Activated T-cell treated with anti-CD3 and anti-CD28 coated beads for 24 hours (primary cell): Measurements from ENCODE around the gene THRB.

Experiments used
- DNase-seq: peaks from one replicate; pipeline ENCODE4 v3.0.0-alpha.2; 2020; ENCODE audit warnings: low read depth

Gene THRB

GRCh38 chr3:24225385-24225950 lies 269.2 kb downstream of the THRB start:
- no peak for DNase-seq

- DNase-seq, result no peak
Observed at GRCh38 chr3:24224666-24225384, 269.8 kb downstream of the THRB start.

- DNase-seq, result no peak
Observed at GRCh38 chr3:24222165-24222805, 272.4 kb downstream of the THRB start.

GRCh38 chr3:24220859-24221657 lies 273.6 kb downstream of the THRB start:
- no peak for DNase-seq

GRCh38 chr3:24215502-24215901 lies 279.1 kb downstream of the THRB start:
- no peak for DNase-seq

- DNase-seq, result no peak
Observed at GRCh38 chr3:24211381-24211780, 283.3 kb downstream of the THRB start.

GRCh38 chr3:24202071-24202470 lies 292.6 kb downstream of the THRB start:
- no peak for DNase-seq

GRCh38 chr3:24201301-24201700 lies 293.3 kb downstream of the THRB start:
- DNase-seq, result no peak

- DNase-seq, result no peak
Observed at GRCh38 chr3:24199775-24200247, 294.8 kb downstream of the THRB start.

GRCh38 chr3:24199300-24199699 lies 295.4 kb downstream of the THRB start:
- no peak for DNase-seq

- no peak for DNase-seq
Observed at GRCh38 chr3:24198728-24199127, 295.9 kb downstream of the THRB start.

- no peak for DNase-seq
Observed at GRCh38 chr3:24197809-24198208, 296.8 kb downstream of the THRB start.

GRCh38 chr3:24196526-24196925 lies 298.1 kb downstream of the THRB start:
- DNase-seq, result no peak

- DNase-seq, result no peak
Observed at GRCh38 chr3:24195504-24196230, 299.0 kb downstream of the THRB start.

- DNase-seq, result no peak
Observed at GRCh38 chr3:24192469-24193056, 302.1 kb downstream of the THRB start.

GRCh38 chr3:24191801-24192403 lies 302.7 kb downstream of the THRB start:
- no peak for DNase-seq

- DNase-seq, result no peak
Observed at GRCh38 chr3:24190256-24190655, 304.4 kb downstream of the THRB start.

GRCh38 chr3:24185738-24186384 lies 308.8 kb downstream of the THRB start:
- DNase-seq, result peak; percentile 1

- no peak for DNase-seq
Observed at GRCh38 chr3:24184528-24185176, 310.0 kb downstream of the THRB start.

- no peak for DNase-seq
Observed at GRCh38 chr3:24182756-24183155, 311.9 kb downstream of the THRB start.
